Measurements from ENCODE around the gene KRABD2.
A peak's percentile ranks its signal among the peaks of the same experiment; 100 is the strongest.

The KRABD2 gene

DNA sequence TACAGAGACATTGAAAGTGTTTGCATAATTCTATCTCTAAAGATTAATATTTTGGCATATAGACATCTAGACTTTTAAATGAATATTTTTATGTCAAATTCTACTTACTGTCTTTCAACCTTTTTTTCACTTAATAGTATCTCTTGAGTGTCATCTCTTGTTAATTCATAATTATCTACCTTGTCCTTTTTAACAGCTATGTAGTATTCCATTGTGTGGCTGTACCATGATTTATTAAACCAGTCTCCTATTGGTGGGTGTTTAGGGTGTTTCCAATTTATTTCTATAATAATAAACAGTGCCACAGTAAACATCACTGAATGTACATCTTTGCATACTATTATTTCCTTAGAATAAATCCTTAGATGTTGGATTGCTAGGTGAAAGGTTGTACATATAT is 37.4 kb upstream of the KRABD2 start:
- H3K4me3 ChIP-seq (ENCODE audit: low read length): no peak overlapping the region
- no peak for TF ChIP-seq CTCF (conservative IDR thresholded peaks at IDR 0.05; ENCODE audit: low read depth, low read length)
- no peak for DNase-seq (ENCODE audit: low read depth)

- TF ChIP-seq CTCF (conservative IDR thresholded peaks at IDR 0.05; ENCODE audit: low read depth, low read length): no peak
- no peak for DNase-seq (ENCODE audit: low read depth)
- H3K4me3 ChIP-seq (ENCODE audit: low read length): no peak overlapping the region
Measured at GRCh38 chr17:8413328-8413727, 36.8 kb upstream of the KRABD2 start.

- no peak overlapping the region for H3K4me3 ChIP-seq (ENCODE audit: low read length)
- DNase-seq (ENCODE audit: low read depth): no peak
- TF ChIP-seq CTCF (conservative IDR thresholded peaks at IDR 0.05; ENCODE audit: low read depth, low read length): no peak
Measured at GRCh38 chr17:8412089-8412488, 35.6 kb upstream of the KRABD2 start.

DNA sequence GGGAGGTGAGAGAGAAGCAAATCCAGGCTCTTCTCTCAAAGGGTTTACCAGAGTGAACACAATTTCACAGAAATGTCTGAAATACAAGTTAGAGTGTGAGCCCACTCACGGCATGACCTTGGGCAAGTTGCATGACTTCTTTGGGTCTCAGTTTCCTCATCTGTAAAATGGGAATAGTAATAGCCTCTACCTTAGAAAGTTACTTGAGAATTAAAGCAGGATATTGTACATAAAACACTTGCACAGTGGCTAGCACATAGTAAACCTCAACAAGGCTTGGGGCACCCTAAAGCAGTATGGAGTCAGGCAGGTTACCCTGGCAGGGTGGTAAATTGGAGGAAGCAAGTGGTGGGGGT is 34.4 kb upstream of the KRABD2 start:
- no peak overlapping the region for H3K4me3 ChIP-seq (ENCODE audit: low read length)
- DNase-seq (ENCODE audit: low read depth): no peak
- no peak for TF ChIP-seq CTCF (conservative IDR thresholded peaks at IDR 0.05; ENCODE audit: low read depth, low read length)

GRCh38 chr17:8409966-8410882 is 33.7 kb upstream of the KRABD2 start:
- peak; percentile 89 for TF ChIP-seq CTCF (conservative IDR thresholded peaks at IDR 0.05; ENCODE audit: low read depth, low read length)
- H3K4me3 ChIP-seq (ENCODE audit: low read length): no peak overlapping the region

GRCh38 chr17:8408371-8408770 is 31.9 kb upstream of the KRABD2 start:
- no peak for DNase-seq (ENCODE audit: low read depth)
- TF ChIP-seq CTCF (conservative IDR thresholded peaks at IDR 0.05; ENCODE audit: low read depth, low read length): no peak
- no peak overlapping the region for H3K4me3 ChIP-seq (ENCODE audit: low read length)

More at GRCh38 chr17:8409966-8410882, 33.7 kb upstream of the KRABD2 start:
- DNase-seq (ENCODE audit: low read depth): peak; percentile 43

GRCh38 chr17:8406174-8406573 is 29.7 kb upstream of the KRABD2 start:
- no peak for TF ChIP-seq CTCF (conservative IDR thresholded peaks at IDR 0.05; ENCODE audit: low read depth, low read length)
- no peak for DNase-seq (ENCODE audit: low read depth)
- no peak overlapping the region for H3K4me3 ChIP-seq (ENCODE audit: low read length)

Measured in retinal pigment epithelial cell (primary cell).